Stimulated activated CD4-positive, alpha-beta T cell treated with anti-CD3 and anti-CD28 coated beads, TNF-alpha, amount 100 ng/mL, for 24 hours (primary cell): ENCODE measurements around the gene DEFB124.
"Not testable (repeated sequence)": the region's sequence is repeated elsewhere in the genome, so short reads cannot be mapped to it uniquely, and the experiment has no call there.

Source experiments
- DNase-seq, 3 experiments: peaks; one replicate each; pipeline ENCODE4 v3.0.0-alpha.2; 2020; ENCODE audit warnings: low read depth in 3 of 3

DEFB124 gene

GRCh38 chr20:31474758-31475427 is at the start of gene DEFB124, which contains the start of gene REM1:
DEFB124 (minus strand) TSS chr20:31475127; CDS start chr20:31473013, 2,114 bp downstream.
REM1 (plus strand) TSS chr20:31475288; CDS start chr20:31476446, 1,158 bp downstream.
- DNase-seq: no peak

- DNase-seq: no peak
Measured at GRCh38 chr20:31523361-31524283, 48.7 kb upstream of the DEFB124 start.

- DNase-seq: no peak
Measured at GRCh38 chr20:31522731-31523130, 47.8 kb upstream of the DEFB124 start.

- DNase-seq: not testable (repeated sequence)
Measured at GRCh38 chr20:31521267-31521666, 46.3 kb upstream of the DEFB124 start.

- DNase-seq: no peak
Measured at GRCh38 chr20:31517373-31517772, 42.4 kb upstream of the DEFB124 start.

- no peak for DNase-seq
Measured at GRCh38 chr20:31516651-31517050, 41.7 kb upstream of the DEFB124 start.

GRCh38 chr20:31516166-31516565 is 41.2 kb upstream of the DEFB124 start:
- DNase-seq: no peak

- no peak for DNase-seq
Measured at GRCh38 chr20:31515775-31516107, 40.8 kb upstream of the DEFB124 start.

GRCh38 chr20:31515072-31515774 is 40.3 kb upstream of the DEFB124 start:
- DNase-seq: no peak

- peak; percentile 74 to 84 (median 78) for DNase-seq
Measured at GRCh38 chr20:31514154-31515071, 39.5 kb upstream of the DEFB124 start, which contains the start of gene HM13. HM13 (plus strand) TSS chr20:31514442; CDS start chr20:31514552, 110 bp downstream.

- DNase-seq: no peak
Measured at GRCh38 chr20:31508517-31509244, 33.8 kb upstream of the DEFB124 start.

- DNase-seq: no peak
Measured at GRCh38 chr20:31505903-31506302, 31.0 kb upstream of the DEFB124 start.

GRCh38 chr20:31502884-31503673 is 28.2 kb upstream of the DEFB124 start:
- peak; percentile 54 to 75 (median 69) for DNase-seq

- no peak for DNase-seq
Measured at GRCh38 chr20:31500527-31500926, 25.6 kb upstream of the DEFB124 start.

- no peak for DNase-seq
Measured at GRCh38 chr20:31497838-31498540, 23.1 kb upstream of the DEFB124 start.

- no peak for DNase-seq
Measured at GRCh38 chr20:31496761-31497295, 21.9 kb upstream of the DEFB124 start.

- DNase-seq: no peak
Measured at GRCh38 chr20:31494131-31494530, 19.2 kb upstream of the DEFB124 start.

- no peak for DNase-seq
Measured at GRCh38 chr20:31490752-31491151, 15.8 kb upstream of the DEFB124 start.

GRCh38 chr20:31489152-31489551 is 14.2 kb upstream of the DEFB124 start:
- no peak for DNase-seq
